ENCODE data around the gene PDE2A. TPM values are rescaled to one million over a fixed set of nuclear protein-coding genes. Genes with fewer than 3 reads are reported as not detected.

Gene PDE2A
- total and polyA plus RNA-seq, 2 of the 4 experiments (the other 2 are of a cell fraction) = 0.02 TPM; not detected in 1

- TF ChIP-seq NFE2L2 (IDR thresholded peaks at IDR 0.05; ENCODE audit: low read depth, low read length) (no peak), SMC3 (IDR thresholded peaks at IDR 0.05; ENCODE audit: low read depth, low read length) (no peak), CHD1 (IDR thresholded peaks at IDR 0.05; ENCODE audit: low read depth, low read length) (no peak), MAFK (IDR thresholded peaks at IDR 0.05; ENCODE audit: low read depth, low read length) (no peak), RAD21 (IDR thresholded peaks at IDR 0.05; ENCODE audit: low read length) (no peak), CEBPB (IDR thresholded peaks at IDR 0.05; ENCODE audit: low read depth, low read length) (no peak)
These were observed 32.0 kb downstream of the PDE2A start (continued) for GRCh38 chr11:72642043-72642883.

Data from IMR-90 (cell line).